NCI-H345 treated with DMSO at 0.1 percent for 48 hours (cell line): ENCODE measurements around the gene LRP2.
"Not testable (repeated sequence)": the region's sequence is repeated elsewhere in the genome, so short reads cannot be mapped to it uniquely, and the experiment has no call there.

ENCODE experiments used
- DNase-seq: peaks from one replicate; lab custom pipeline; 2025; ENCODE audit not compliant: unreplicated experiment; lab: John Stamatoyannopoulos, UW

LRP2 gene

GRCh38 chr2:169362118-169362893, at the start of gene LRP2:
LRP2 (minus strand) TSS chr2:169362534; CDS start chr2:169362399, 135 bp downstream.
- no peak for DNase-seq

- no peak for DNase-seq
Measured at GRCh38 chr2:169406891-169407290, 44.6 kb upstream of the LRP2 start.

GRCh38 chr2:169399491-169399890, 37.2 kb upstream of the LRP2 start:
- DNase-seq: not testable (repeated sequence)

GRCh38 chr2:169397697-169398096, 35.4 kb upstream of the LRP2 start:
- DNase-seq: peak; percentile 21

GRCh38 chr2:169395821-169396374, 33.6 kb upstream of the LRP2 start:
- DNase-seq: no peak

- no peak for DNase-seq
Measured at GRCh38 chr2:169393068-169393590, 30.8 kb upstream of the LRP2 start.

- DNase-seq: no peak
Measured at GRCh38 chr2:169391236-169391635, 28.9 kb upstream of the LRP2 start.

- DNase-seq: no peak
Measured at GRCh38 chr2:169388161-169388560, 25.8 kb upstream of the LRP2 start.

- no peak for DNase-seq
Measured at GRCh38 chr2:169386722-169387121, 24.4 kb upstream of the LRP2 start.

- no peak for DNase-seq
Measured at GRCh38 chr2:169384816-169385215, 22.5 kb upstream of the LRP2 start.

GRCh38 chr2:169372561-169372960, 10.2 kb upstream of the LRP2 start:
- DNase-seq: no peak

GRCh38 chr2:169366066-169366465, 3.7 kb upstream of the LRP2 start:
- DNase-seq: no peak

GRCh38 chr2:169365029-169365480, 2.7 kb upstream of the LRP2 start:
- no peak for DNase-seq

- DNase-seq: no peak
Measured at GRCh38 chr2:169363560-169364150, 1.3 kb upstream of the LRP2 start.

- DNase-seq: peak; percentile 18
Measured at GRCh38 chr2:169362894-169363559, 693 bp upstream of the LRP2 start.

- no peak for DNase-seq
Measured at GRCh38 chr2:169361706-169362117, 622 bp downstream of the LRP2 start.

- no peak for DNase-seq
Measured at GRCh38 chr2:169360984-169361705, 1.2 kb downstream of the LRP2 start.

GRCh38 chr2:169358016-169358415, 4.3 kb downstream of the LRP2 start:
- no peak for DNase-seq

GRCh38 chr2:169354244-169354643, 8.1 kb downstream of the LRP2 start:
- DNase-seq: no peak

- DNase-seq: peak; percentile 74
Measured at GRCh38 chr2:169351725-169352124, 10.6 kb downstream of the LRP2 start.

GRCh38 chr2:169349535-169349934, 12.8 kb downstream of the LRP2 start:
- DNase-seq: no peak
